HL-60 (cell line): ENCODE results near the gene ELAVL1.

Source experiments
- CTCF ChIP-seq: IDR thresholded peaks from one replicate; pipeline ENCODE4 v1.5.1; 2011; ENCODE audit warnings: low read length, control low read depth, inconsistent platforms; ENCODE audit not compliant: insufficient read depth
- GABPA ChIP-seq: IDR thresholded peaks from 2 replicates; pipeline ENCODE4 v1.6.1; 2012; ENCODE audit warnings: low read depth
- POLR2AphosphoS5 ChIP-seq: IDR thresholded peaks from 2 replicates; pipeline ENCODE4 v1.6.1; 2012; ENCODE audit warnings: low read depth
- REST ChIP-seq: IDR thresholded peaks from 2 replicates; pipeline ENCODE4 v1.6.1; 2012; ENCODE audit warnings: low read depth; ENCODE audit not compliant: insufficient replicate concordance
- SPI1 ChIP-seq: IDR thresholded peaks from 2 replicates; pipeline ENCODE4 v1.6.1; 2012; ENCODE audit warnings: low read depth, mild to moderate bottlenecking, borderline replicate concordance

- TF ChIP-seq CTCF, result no peak
- no peak for TF ChIP-seq POLR2AphosphoS5
- no peak for TF ChIP-seq REST
- no peak for TF ChIP-seq SPI1
- TF ChIP-seq GABPA, result no peak
Observed at GRCh38 chr19:7933828-7934725, 71.4 kb downstream of the ELAVL1 start.
